Chondrocyte (in vitro differentiated cells): Measurements from ENCODE around the gene SLC41A3. TPM values are rescaled to one million over a fixed set of nuclear protein-coding genes. Genes with fewer than 3 reads are reported as not detected.

Experiments
- DNase-seq: peaks from one replicate; pipeline ENCODE4 v3.0.0; 2021; ENCODE audit warnings: mixed read lengths, low spot score
- H3K27ac Mint-ChIP-seq: one replicate; pipeline ENCODE4 v1.8.0; 2021; ENCODE audit warnings: mild to moderate bottlenecking, moderate library complexity, mixed read lengths; ENCODE audit not compliant: unreplicated experiment
- H3K27me3 Mint-ChIP-seq: 2 replicates; pipeline ENCODE4 v1.8.0; 2021; ENCODE audit warnings: low read depth, mixed read lengths
- H3K36me3 Mint-ChIP-seq: 2 replicates; pipeline ENCODE4 v1.8.0; 2021; ENCODE audit warnings: low read depth, mixed read lengths
- H3K4me1 Mint-ChIP-seq: 2 replicates; pipeline ENCODE4 v1.8.0; 2021; ENCODE audit warnings: low read depth, mild to moderate bottlenecking, mixed read lengths
- H3K4me3 Mint-ChIP-seq: one replicate; pipeline ENCODE4 v1.8.0; 2021; ENCODE audit warnings: mild to moderate bottlenecking, moderate library complexity, mixed read lengths; ENCODE audit not compliant: unreplicated experiment
- H3K9me3 Mint-ChIP-seq: 2 replicates; pipeline ENCODE4 v1.8.0; 2021; ENCODE audit warnings: low read depth, mixed read lengths
- total RNA-seq: library from RNA; stranded (reverse); gene quantifications from 3 replicates; pipeline ENCODE4 v1.2.1, GENCODE V29; 2021
- TF ChIP-seq, protein P1 (sequence below): fragments of 200-600 bp; sonication (generic); IDR thresholded peaks from 2 replicates; pipeline ENCODE4 v1.5.0; 2021; ENCODE audit warnings: antibody characterized with exemption, mild to moderate bottlenecking, moderate library complexity

SLC41A3 gene
- total RNA-seq, 1 donor from 2014 or later = 43.2 TPM

GRCh38 chr3:126104742-126105605 lies 21.1 kb upstream of the SLC41A3 start:
- Mint-ChIP-seq H3K9me3 (no peaks in the 10 kb centered on the region), H3K27ac (no peak overlapping the region), H3K4me3 (no peak overlapping the region), H3K4me1 (peaks cover 28% of the 10 kb centered on the region), H3K27me3 (no peaks in the 10 kb centered on the region), H3K36me3 (no peaks in the 10 kb centered on the region)
- TF ChIP-seq, protein P1, sequence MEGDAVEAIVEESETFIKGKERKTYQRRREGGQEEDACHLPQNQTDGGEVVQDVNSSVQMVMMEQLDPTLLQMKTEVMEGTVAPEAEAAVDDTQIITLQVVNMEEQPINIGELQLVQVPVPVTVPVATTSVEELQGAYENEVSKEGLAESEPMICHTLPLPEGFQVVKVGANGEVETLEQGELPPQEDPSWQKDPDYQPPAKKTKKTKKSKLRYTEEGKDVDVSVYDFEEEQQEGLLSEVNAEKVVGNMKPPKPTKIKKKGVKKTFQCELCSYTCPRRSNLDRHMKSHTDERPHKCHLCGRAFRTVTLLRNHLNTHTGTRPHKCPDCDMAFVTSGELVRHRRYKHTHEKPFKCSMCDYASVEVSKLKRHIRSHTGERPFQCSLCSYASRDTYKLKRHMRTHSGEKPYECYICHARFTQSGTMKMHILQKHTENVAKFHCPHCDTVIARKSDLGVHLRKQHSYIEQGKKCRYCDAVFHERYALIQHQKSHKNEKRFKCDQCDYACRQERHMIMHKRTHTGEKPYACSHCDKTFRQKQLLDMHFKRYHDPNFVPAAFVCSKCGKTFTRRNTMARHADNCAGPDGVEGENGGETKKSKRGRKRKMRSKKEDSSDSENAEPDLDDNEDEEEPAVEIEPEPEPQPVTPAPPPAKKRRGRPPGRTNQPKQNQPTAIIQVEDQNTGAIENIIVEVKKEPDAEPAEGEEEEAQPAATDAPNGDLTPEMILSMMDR = no peak
- DNase-seq = no peak

DNA sequence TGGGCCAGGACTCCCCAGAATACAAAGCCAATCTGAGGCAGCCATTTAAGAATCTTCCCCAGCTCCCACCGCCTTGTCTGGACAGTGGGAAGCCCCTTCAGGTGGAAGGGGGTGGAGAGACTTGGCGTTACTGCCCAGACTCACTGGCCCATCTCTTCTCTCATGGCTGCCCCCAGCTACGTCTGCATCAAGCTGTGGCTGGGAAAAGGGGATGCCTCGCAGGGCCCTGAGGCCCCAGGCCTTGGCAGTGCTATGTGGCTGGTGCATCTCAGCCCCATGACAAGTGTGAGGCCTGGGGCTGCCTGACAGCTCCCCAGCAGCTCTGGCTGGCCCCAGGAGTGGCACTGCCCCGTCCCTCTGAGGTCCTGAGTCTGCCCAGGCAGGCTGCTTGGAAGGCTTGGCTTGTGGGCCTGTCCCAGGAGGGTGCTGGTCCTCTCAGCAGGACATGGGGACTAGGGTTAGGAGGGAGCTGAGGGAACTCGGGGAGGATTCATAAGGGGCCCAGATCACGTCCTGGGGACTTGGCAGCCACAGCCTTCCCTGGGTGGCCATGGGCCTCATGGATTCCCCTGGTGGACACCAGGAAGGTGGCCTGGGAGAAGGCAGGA lies 20.2 kb upstream of the SLC41A3 start:
- H3K9me3 Mint-ChIP-seq = no peaks in the 10 kb centered on the region
- no peak overlapping the region for H3K4me3 Mint-ChIP-seq
- no peaks in the 10 kb centered on the region for H3K36me3 Mint-ChIP-seq
- no peak for DNase-seq
- H3K27ac Mint-ChIP-seq = no peak overlapping the region
- no peaks in the 10 kb centered on the region for H3K27me3 Mint-ChIP-seq
- TF ChIP-seq, protein P1 = no peak
- H3K4me1 Mint-ChIP-seq = peaks cover 28% of the 10 kb centered on the region

- DNase-seq = no peak
- no peaks in the 10 kb centered on the region for H3K27me3 Mint-ChIP-seq
- peak overlapping the region; percentile 93 for H3K27ac Mint-ChIP-seq
- H3K9me3 Mint-ChIP-seq = no peaks in the 10 kb centered on the region
- H3K4me3 Mint-ChIP-seq = no peak overlapping the region
- TF ChIP-seq, protein P1 = peak; percentile 24
- H3K36me3 Mint-ChIP-seq = no peaks in the 10 kb centered on the region
- peaks cover 28% of the 10 kb centered on the region for H3K4me1 Mint-ChIP-seq
These were observed 19.4 kb upstream of the SLC41A3 start for GRCh38 chr3:126103121-126104027.

DNA sequence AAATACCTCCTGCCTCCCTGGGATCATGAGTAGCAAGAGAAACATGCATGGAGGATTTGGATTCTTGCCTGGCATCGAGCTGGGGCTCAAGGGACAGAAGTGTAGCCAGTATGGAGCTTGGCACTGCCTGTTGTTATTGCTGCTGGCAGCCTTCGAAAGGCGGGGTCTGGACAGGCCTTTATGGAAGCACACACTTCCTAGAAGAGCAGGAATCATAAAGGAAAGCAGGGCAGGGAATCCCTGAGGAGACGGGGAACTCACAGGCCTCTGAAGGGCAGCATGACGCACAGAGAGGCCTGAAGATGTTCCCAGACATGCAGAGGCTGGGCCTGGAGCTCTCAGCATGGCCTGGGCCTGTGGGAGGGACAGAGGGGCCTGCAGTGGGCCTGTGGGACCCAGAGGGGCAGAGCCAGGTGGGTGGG lies 18.6 kb upstream of the SLC41A3 start:
- Mint-ChIP-seq H3K4me1 (peaks cover 28% of the 10 kb centered on the region), H3K27me3 (no peaks in the 10 kb centered on the region), H3K4me3 (no peak overlapping the region), H3K36me3 (no peaks in the 10 kb centered on the region), H3K27ac (peak overlapping the region; percentile 93), H3K9me3 (no peaks in the 10 kb centered on the region)
- TF ChIP-seq, protein P1 = no peak
- DNase-seq = no peak

GRCh38 chr3:126102011-126102410 lies 18.1 kb upstream of the SLC41A3 start:
- no peak overlapping the region for H3K4me3 Mint-ChIP-seq
- peaks cover 3% of the 10 kb centered on the region for H3K9me3 Mint-ChIP-seq
- H3K27me3 Mint-ChIP-seq = no peaks in the 10 kb centered on the region
- TF ChIP-seq, protein P1 = no peak
- H3K36me3 Mint-ChIP-seq = no peaks in the 10 kb centered on the region
- H3K4me1 Mint-ChIP-seq = peaks cover 28% of the 10 kb centered on the region
- peak overlapping the region; percentile 93 for H3K27ac Mint-ChIP-seq
- no peak for DNase-seq
